Measurements from ENCODE around the gene KHNYN. TPM values are rescaled to one million over a fixed set of nuclear protein-coding genes. Genes with fewer than 3 reads are reported as not detected.

Gene KHNYN
- polyA plus RNA-seq, 1 donor from 2014 or later, result 0.53 TPM

DNA sequence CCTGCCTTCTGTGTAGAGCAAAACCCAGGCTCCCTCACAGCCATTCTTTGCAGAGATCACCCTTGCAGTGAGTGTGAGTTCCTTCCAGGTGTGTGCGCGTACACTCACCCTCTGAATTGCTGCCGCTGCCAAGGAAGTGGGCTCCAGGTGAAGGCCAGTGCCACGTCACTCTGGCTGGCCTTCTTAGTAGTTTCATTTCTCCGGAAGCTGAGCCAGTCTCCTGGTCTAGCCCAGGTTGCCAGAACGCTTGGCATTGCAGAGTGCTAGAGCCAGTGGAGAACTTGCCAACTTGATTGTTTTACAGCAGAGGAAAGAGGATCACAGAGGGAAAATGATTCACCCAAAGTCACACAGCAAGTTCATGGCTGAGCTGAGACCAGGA is 11.3 kb upstream of the KHNYN start:
- no peaks in the 10 kb centered on the region for H3K27me3 ChIP-seq (ENCODE audit: insufficient read depth, low read depth, low read length)
- H3F3A ChIP-seq (ENCODE audit: insufficient read depth, low read length, poor library complexity, severe bottlenecking), result no peaks in the 10 kb centered on the region
- H3K9ac ChIP-seq (ENCODE audit: low read length), result no peak overlapping the region
- no peaks in the 10 kb centered on the region for H3K36me3 ChIP-seq (ENCODE audit: insufficient read depth, low read length)
- H3K79me2 ChIP-seq (replicated peaks; ENCODE audit: insufficient read depth, low read length), result no peaks in the 10 kb centered on the region
- H3K9me3 ChIP-seq (ENCODE audit: low read length), result no peaks in the 10 kb centered on the region
- no peak overlapping the region for H3K4me3 ChIP-seq (ENCODE audit: low read length)
- TF ChIP-seq SMC3 (conservative IDR thresholded peaks at IDR 0.05; ENCODE audit: poor library complexity) (no peak), POLR2AphosphoS5 (IDR thresholded peaks at IDR 0.05) (no peak), EP300 (conservative IDR thresholded peaks at IDR 0.05; ENCODE audit: poor library complexity, severe bottlenecking) (no peak), EZH2 (IDR thresholded peaks at IDR 0.05; ENCODE audit: borderline replicate concordance, insufficient read depth, low read length, poor library complexity, severe bottlenecking) (no peak), TAF1 (IDR thresholded peaks at IDR 0.05; ENCODE audit: low read depth) (no peak), MXI1 (conservative IDR thresholded peaks at IDR 0.05; ENCODE audit: poor library complexity, severe bottlenecking) (no peak), RAD21 (conservative IDR thresholded peaks at IDR 0.05) (no peak), CTCF (IDR thresholded peaks at IDR 0.05; ENCODE audit: poor library complexity, severe bottlenecking) (no peak)
- TF ChIP-seq, protein P1, sequence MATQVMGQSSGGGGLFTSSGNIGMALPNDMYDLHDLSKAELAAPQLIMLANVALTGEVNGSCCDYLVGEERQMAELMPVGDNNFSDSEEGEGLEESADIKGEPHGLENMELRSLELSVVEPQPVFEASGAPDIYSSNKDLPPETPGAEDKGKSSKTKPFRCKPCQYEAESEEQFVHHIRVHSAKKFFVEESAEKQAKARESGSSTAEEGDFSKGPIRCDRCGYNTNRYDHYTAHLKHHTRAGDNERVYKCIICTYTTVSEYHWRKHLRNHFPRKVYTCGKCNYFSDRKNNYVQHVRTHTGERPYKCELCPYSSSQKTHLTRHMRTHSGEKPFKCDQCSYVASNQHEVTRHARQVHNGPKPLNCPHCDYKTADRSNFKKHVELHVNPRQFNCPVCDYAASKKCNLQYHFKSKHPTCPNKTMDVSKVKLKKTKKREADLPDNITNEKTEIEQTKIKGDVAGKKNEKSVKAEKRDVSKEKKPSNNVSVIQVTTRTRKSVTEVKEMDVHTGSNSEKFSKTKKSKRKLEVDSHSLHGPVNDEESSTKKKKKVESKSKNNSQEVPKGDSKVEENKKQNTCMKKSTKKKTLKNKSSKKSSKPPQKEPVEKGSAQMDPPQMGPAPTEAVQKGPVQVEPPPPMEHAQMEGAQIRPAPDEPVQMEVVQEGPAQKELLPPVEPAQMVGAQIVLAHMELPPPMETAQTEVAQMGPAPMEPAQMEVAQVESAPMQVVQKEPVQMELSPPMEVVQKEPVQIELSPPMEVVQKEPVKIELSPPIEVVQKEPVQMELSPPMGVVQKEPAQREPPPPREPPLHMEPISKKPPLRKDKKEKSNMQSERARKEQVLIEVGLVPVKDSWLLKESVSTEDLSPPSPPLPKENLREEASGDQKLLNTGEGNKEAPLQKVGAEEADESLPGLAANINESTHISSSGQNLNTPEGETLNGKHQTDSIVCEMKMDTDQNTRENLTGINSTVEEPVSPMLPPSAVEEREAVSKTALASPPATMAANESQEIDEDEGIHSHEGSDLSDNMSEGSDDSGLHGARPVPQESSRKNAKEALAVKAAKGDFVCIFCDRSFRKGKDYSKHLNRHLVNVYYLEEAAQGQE (IDR thresholded peaks at IDR 0.05; ENCODE audit: borderline replicate concordance), result no peak
- H3K27ac ChIP-seq (ENCODE audit: low read length), result no peak overlapping the region
- H4K20me1 ChIP-seq (ENCODE audit: insufficient read depth), result no peaks in the 10 kb centered on the region
- no peaks in the 10 kb centered on the region for H3K9me2 ChIP-seq (ENCODE audit: insufficient read depth, low read length)
- no peak overlapping the region for H2AFZ ChIP-seq (ENCODE audit: low read depth, low read length)
- no peak overlapping the region for H3K4me2 ChIP-seq (ENCODE audit: low read length)

- Histone ChIP-seq H3K9me3 (ENCODE audit: low read length) (no peaks in the 10 kb centered on the region), H4K20me1 (ENCODE audit: insufficient read depth) (no peaks in the 10 kb centered on the region), H3K27ac (ENCODE audit: low read length) (no peak overlapping the region), H2AFZ (ENCODE audit: low read depth, low read length) (no peak overlapping the region), H3F3A (ENCODE audit: insufficient read depth, low read length, poor library complexity, severe bottlenecking) (no peaks in the 10 kb centered on the region), H3K79me2 (replicated peaks; ENCODE audit: insufficient read depth, low read length) (no peaks in the 10 kb centered on the region), H3K27me3 (ENCODE audit: insufficient read depth, low read depth, low read length) (no peaks in the 10 kb centered on the region), H3K36me3 (ENCODE audit: insufficient read depth, low read length) (no peaks in the 10 kb centered on the region), H3K9ac (ENCODE audit: low read length) (no peak overlapping the region), H3K4me3 (ENCODE audit: low read length) (no peak overlapping the region), H3K9me2 (ENCODE audit: insufficient read depth, low read length) (no peaks in the 10 kb centered on the region), H3K4me2 (ENCODE audit: low read length) (no peak overlapping the region)
- TF ChIP-seq RAD21 (conservative IDR thresholded peaks at IDR 0.05) (no peak), EP300 (conservative IDR thresholded peaks at IDR 0.05; ENCODE audit: poor library complexity, severe bottlenecking) (no peak), CTCF (IDR thresholded peaks at IDR 0.05; ENCODE audit: poor library complexity, severe bottlenecking) (no peak), MXI1 (conservative IDR thresholded peaks at IDR 0.05; ENCODE audit: poor library complexity, severe bottlenecking) (no peak), TAF1 (IDR thresholded peaks at IDR 0.05; ENCODE audit: low read depth) (no peak), POLR2AphosphoS5 (IDR thresholded peaks at IDR 0.05) (no peak), SMC3 (conservative IDR thresholded peaks at IDR 0.05; ENCODE audit: poor library complexity) (no peak), EZH2 (IDR thresholded peaks at IDR 0.05; ENCODE audit: borderline replicate concordance, insufficient read depth, low read length, poor library complexity, severe bottlenecking) (no peak)
- TF ChIP-seq, protein P1 (IDR thresholded peaks at IDR 0.05; ENCODE audit: borderline replicate concordance), result no peak
Observed at GRCh38 chr14:24422261-24422660, 7.5 kb upstream of the KHNYN start.

Measured in neural cell (in vitro differentiated cells).